HG03521 (cell line): ENCODE data around the gene AGL.
"Not testable (repeated sequence)": the region's sequence is repeated elsewhere in the genome, so short reads cannot be mapped to it uniquely, and the experiment has no call there.

Source experiments
- ATAC-seq: cut with Tn5 transposase; IDR thresholded peaks from one replicate; pipeline ENCODE4 v1.9.1; 2021; ENCODE audit warnings: mild to moderate bottlenecking, moderate library complexity; ENCODE audit not compliant: unreplicated experiment

Gene AGL

DNA sequence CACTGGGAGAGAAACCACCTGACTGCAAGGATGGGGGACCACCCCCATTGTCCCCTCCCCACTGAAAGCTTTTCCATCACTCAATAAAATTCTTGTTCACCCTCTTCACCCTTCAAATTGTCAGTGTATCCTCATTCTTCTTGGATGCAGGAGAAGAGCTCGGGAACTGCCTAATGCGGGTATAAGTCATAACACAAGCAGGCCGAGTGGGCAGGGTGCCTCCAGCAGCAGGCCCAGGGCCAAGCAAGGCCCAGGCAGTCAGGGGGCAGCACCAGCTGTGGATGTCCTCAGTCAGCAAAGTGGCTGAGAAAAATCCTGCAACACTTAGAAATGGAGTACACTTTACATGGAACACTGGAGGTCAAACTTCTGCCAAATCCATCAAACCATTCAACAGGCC, 85.9 kb downstream of the AGL start:
- no peak for ATAC-seq

DNA sequence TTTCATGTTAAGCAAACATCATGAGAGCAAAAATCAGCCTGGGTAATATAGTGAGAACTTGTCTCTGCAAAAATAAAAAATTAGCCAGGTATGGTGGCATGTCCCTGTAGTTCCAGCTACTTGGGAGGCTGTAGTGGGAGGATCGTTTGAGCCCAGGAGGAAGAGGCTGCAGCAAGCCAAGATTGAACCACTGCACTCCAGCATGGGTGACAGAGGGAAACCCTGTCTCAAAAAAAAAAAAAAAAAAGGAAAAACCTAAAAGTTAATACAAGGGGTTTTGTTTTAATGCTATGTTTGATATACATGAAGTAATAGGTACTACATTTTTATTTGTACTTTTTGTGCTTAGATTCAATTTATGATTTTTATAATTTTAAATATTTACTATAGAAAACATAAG, 92.6 kb downstream of the AGL start:
- no peak for ATAC-seq

DNA sequence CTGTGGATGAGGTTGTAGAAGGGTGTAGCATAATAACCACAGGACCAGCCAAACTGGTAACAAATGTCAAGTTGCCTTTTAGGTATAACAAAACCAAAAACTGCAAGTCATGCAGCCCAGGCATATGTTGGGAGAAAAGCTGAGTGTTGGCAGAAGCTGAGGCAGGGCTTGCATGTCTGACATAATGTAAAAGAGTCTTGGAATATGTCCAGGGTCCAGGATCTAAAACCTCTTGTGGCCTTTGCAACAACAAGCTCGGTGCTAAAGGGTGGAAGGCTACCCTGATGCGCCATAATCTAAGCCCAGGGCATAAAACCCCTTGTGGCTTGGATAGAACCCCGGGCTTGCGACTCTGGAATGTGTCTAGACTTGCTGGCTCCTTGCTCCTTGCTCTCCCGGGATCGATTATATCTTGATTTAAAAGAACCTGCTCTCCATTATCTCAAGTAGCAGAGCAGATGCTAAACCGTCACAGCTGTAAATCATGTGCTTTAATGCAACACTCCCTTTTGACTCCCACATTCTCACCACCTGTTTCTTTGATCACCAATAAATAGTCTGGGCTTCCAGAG, 93.1 kb downstream of the AGL start:
- ATAC-seq: no peak

GRCh38 chr1:99944192-99944591, 94.0 kb downstream of the AGL start:
- no peak for ATAC-seq

GRCh38 chr1:99945174-99945573, 95.0 kb downstream of the AGL start:
- no peak for ATAC-seq

DNA sequence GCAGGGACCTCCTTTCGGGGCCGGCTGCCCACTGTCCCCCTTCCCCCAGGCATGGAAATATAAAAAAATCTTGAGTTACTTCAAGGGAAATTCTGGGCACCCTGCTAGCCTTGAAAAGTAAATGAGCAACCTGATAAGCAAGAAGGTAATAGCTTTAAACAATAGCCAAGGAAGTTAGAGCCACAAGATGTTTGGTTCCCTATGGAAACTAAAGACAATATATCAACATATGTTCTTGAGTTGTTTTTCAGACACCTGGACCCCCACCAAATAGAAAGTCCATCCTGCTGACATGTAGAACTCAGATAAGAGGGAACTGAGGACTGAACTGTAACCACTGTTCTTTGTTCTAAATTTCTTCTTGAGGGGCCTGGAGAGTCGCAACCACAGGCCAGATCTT, 100.3 kb downstream of the AGL start:
- no peak for ATAC-seq

GRCh38 chr1:99952522-99952921, 102.4 kb downstream of the AGL start:
- ATAC-seq: no peak

- ATAC-seq: no peak
These were observed 105.2 kb downstream of the AGL start for GRCh38 chr1:99955375-99955774.

GRCh38 chr1:99956755-99957154, 106.6 kb downstream of the AGL start:
- no peak for ATAC-seq

DNA sequence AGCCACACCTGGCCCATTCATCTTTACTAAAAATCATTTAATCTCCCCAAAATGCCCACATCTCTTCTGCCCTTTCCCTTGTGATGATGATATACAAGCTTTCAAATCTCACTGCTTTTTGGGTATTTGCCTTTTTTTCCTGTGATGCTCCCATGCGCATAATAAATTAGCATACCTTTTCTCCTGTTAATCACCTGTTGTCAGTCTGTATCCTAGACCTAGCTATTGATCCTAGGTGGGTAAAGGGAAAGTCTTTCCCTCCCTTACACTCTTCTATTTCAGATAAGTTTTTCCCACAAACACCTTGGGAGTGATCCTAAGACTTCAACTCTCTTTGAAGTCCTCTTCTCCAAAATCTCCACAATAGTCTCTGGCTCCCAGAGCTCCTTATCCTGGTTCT, 107.7 kb downstream of the AGL start:
- no peak for ATAC-seq

- not testable (repeated sequence) for ATAC-seq
These were observed 109.1 kb downstream of the AGL start for GRCh38 chr1:99959189-99959705.

DNA sequence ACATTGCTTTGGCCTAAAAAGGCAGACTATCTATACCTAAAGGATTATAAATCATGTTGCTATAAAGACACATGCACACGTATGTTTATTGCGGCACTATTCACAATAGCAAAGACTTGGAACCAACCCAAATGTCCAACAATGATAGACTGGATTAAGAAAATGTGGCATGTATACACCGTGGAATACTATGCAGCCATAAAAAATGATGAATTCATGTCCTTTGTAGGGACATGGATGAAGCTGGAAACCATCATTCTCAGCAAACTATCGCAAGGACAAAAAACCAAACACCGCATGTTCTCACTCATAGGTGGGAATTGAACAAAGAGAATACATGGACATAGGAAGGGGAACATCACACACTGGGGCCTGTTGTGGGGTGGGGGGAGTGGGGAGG, 110.1 kb downstream of the AGL start:
- not testable (repeated sequence) for ATAC-seq

- no peak for ATAC-seq
These were observed 113.1 kb downstream of the AGL start for GRCh38 chr1:99963041-99963795.

DNA sequence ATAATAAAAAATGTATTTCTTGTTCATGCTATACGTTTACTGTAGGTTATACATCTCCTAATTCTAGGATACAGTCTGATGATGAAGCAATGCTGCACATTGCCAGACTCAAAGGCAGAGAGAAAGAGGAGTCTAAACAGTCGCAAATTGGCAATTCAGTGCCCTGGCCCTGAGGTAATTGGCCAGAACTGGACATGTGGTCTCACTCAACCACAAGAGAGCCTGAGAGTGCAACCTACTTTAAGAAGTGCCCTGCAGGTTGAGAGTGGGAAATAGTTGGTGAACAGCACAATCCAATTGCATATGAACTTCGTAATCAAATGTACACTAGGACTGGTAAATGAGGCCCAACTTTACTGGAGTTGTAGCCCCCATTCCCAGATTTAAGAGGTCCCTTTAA, 114.6 kb downstream of the AGL start:
- no peak for ATAC-seq

DNA sequence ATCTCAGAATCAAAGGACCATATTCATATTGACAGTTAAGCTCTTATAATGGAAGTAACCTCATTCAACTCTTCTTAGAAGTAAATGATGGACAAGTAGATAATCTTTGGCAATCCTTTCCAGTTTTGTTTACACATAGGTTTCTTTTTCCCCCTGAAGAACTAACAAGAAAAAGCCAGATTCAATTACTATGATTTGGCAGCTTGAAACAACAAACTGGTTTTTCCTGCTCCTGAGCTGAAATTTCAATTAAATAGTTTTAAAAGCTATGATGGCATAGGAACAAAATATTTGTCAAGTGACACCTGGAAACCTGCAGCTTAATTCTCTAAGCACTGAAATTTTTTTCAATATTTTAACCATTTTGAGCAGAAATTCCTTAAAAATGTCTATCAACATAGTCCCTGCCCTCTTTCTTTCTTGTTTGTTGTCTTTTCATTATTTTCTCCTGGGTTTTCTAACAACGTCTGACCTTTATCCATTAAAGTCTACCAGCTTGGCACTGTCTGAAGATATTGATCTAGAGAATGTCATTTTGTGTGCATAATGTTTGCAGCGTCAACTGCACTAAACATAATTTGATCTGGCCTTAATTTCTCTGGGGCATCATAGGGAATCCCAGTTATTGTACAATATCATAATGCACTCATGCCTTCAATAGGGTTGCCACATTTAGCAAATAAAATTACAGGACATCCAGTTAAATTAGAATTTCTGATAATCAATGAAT, 115.7 kb downstream of the AGL start:
- ATAC-seq: no peak

DNA sequence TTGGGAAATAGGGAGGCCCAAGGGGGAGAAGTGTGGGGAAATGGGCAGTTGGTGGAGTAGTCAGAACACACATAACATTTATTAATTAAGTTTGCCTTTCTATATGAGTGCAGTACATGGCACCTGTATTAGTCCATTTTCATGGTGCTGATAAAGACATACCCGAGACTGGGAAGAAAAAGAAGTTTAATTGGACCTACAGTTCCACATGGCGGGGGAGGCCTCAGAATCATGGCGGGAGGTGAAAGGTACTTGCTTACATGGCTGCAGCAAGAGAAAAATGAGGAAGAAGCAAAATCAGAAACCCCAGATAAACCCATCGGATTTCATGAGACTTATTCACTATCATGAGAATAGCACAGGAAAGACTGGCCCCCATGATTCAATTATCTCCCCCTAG, 118.1 kb downstream of the AGL start:
- ATAC-seq: no peak

DNA sequence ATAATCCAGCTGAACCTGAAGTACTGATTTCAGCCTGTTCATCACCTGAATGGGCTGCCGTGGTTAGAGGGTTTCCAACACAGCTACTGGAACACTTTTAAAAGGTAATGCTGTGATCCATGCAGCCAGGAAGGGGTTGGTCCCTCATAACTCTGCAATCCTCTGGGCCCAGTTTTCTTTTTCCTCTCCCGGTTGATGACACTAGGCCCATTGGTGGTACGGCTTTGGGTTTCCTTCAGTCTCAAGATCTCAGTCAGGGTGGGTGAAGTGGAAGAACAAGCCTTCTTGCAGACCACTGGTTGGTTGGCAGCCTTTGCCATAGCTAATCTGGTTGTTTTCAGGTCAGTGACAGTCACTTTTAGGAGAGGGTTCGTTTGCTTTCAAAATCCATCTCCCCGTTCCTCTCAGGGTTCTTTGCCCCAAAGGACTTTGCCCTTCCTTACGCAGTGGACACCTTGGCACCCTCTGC, 119.1 kb downstream of the AGL start:
- ATAC-seq: peak; percentile 8

DNA sequence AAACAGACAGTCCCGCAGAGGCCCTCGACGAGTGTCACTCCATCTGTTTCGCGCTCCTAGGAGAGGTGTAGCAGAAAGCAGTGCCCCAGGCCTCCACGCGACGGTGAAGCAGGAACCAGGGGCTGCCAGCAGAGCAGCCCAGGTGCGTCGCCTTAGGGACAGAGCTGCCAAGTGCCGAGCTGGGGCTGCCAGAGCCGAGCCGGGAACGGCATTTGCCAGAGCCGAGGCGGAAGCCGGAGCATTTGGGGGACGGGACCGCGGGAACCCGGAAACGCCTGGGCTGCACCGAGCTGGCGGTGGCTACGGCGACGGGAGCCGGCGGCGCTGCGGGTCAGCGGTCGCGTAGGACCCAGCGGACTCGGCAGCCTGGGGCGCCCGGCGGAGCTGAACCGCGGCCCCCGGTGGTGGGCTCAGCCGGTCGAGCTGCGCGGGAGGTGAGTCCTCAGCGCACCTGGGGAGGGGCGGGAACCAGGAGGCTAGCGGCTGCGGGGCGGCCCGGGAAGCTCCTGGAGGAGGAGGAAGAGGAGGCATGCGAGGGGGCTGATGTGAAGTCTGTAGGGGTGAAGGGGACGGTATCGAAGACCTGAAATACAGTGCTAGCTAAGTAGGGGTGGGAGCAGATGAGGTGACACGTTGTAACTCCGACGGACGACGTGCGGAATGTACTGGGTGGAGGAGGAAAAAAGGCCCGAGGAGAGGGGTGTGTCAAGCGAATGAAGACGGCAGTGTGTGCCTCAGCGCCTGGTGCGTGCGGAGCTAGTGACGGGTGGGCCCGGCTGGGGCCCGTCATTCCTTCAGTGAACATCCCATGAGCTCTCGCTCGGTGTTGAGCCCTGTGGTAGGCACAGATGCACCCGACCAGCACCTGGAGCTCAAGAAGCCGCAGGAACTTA, 119.8 kb downstream of the AGL start, which contains the start of gene SLC35A3:
Gene SLC35A3 (plus strand): TSS at position 268 of the 893 bp plus-strand sequence. CDS start 23,559 bp downstream, outside the sequence.
- peak; percentile 84 for ATAC-seq

DNA sequence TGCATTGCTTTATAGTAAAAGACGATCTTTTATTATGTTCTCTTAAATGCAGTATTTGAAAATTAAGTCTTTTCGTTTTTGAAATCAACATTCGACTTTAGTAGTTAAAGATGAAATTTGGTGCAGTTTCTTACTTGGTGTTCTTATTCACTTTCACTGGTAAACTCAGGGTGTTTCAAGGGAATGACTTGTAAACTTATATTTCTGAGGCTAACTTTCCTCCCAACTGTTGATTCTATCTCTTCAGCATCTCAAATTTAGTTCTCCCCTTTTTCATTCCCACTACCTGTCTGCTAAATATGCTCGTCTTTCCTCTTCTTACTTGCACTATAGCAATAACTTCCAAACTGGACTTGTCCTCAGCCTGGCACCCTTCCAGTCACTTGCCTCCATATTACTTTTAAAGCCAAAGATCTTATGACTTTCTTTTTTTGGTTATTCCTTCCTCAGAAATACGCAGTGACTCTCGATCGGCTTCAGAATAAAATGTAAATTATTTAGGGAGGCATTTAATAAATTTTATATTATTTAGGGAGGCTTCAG, 120.6 kb downstream of the AGL start:
- no peak for ATAC-seq

GRCh38 chr1:99972066-99972465, 121.9 kb downstream of the AGL start:
- ATAC-seq: not testable (repeated sequence)
